HG02678 (cell line): Measurements from ENCODE around the gene MIB2.
"Not testable (repeated sequence)": the region's sequence is repeated elsewhere in the genome, so short reads cannot be mapped to it uniquely, and the experiment has no call there.

ENCODE experiments used
- ATAC-seq: cut with Tn5 transposase; IDR thresholded peaks from one replicate; pipeline ENCODE4 v1.9.1; 2021; ENCODE audit warnings: mild to moderate bottlenecking, moderate library complexity; ENCODE audit not compliant: unreplicated experiment

Gene MIB2

DNA sequence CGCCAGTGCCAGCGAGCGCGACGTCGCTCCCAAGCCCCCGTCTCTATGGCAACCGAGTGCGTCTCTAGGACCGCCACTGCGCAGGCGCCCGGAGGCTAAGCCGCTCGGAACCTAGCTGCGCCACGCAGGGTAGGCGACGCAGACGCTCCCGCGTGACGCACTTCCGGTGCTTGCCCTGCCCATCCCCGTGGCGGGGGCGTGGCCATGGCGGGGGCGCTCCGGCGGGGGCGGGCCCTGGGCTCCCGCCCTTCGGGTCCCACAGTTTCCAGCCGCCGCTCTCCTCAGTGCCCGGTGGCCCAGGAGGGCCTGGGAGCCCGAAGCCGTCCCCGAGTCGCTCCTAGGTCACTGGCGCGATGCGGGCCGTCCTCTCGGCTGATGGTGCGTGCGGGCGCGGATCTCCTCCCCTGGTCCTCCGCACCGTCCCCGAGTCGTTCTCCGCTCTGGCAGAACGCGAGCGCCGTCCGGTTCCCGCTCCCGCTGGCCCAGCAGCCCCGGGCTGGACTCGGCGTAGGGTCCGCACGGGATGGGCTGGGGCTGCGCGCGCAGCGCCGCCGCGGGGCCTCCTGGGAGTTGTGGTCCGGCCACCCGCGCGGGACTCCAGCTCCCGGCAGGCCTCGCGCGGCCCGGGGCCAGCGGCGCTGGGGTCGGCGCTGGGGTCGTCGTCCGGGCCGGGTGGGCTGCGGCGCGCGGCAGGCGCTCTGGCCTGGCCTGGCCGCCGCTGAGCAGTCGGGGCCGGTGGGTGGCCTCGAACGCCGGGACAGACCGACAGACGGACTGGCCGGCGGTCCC, at the start of gene MIB2:
Gene MIB2, plus strand, starts transcription at position 245 of the 789 bp plus-strand sequence. CDS start 7,953 bp downstream, outside the sequence.
- ATAC-seq: peak; percentile 79

DNA sequence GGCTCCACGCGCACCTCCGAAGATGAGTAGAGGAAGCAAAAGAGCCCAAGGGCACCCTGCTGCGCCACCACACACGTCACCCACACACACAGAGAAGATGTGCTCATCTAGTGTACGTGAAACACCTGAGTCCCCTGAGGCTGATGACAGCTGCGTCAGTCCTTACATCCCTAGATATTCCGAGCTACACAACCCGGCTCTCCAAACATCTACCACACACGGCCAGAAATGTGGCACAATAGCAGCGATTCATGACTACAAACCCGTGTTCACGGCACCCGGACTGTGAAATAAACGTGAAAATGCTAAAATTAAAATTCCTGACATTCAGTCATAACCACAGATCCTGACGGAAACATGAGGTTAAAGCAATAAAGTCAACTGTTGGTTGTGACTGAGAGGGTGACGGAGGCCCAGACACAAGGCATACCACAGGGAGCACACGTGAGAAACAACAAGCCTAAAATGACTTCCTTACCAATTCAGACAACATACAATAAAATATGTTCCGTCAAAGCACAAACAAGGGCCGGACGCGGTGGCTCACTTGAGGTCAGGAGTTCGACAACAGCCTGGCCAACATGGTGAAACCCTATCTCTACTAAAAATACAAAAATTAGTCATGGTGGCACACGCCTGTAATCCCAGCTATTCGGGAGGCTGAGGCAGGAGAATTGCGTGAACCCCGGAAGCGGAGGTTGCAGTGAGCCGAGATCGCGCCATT, 48.0 kb upstream of the MIB2 start:
- ATAC-seq: no peak

DNA sequence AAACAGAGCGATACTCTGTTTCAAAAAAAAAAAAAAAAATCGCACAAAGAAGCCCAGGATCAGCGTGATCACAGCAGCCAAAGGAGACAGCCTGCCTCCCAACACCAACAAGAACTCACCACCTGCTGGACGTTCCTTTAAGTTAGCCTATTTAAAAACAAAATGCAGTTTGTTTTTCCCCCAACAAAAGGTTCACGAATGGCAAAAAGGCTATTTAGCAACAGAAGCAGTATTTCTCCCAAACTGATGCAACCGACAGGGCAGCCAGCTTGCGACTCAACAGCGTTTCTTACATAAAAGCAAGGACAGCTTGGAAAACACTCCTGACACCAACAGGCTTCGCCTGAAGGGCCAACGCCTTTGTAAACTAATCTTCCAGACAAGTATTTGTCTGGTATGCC, 47.4 kb upstream of the MIB2 start:
- ATAC-seq: no peak

DNA sequence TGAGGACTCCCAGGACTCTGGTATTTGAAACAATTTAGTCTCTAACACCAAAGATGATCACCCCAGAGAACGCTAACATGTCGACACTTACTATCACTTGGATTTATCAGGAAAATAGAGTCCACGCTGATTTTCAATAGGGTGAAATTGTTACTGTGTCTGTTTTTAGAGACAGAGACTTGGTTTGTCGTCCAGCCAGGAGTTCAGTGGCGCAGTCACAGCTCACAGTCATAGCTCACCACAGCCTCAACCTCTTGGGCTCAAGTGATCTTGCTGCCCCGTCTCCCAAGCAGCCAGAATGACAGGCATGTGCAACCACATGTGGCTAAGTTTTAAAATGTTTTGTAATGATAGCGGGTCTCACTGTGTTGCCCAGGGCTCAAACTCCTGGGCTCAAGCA, 46.0 kb upstream of the MIB2 start:
- ATAC-seq: no peak

DNA sequence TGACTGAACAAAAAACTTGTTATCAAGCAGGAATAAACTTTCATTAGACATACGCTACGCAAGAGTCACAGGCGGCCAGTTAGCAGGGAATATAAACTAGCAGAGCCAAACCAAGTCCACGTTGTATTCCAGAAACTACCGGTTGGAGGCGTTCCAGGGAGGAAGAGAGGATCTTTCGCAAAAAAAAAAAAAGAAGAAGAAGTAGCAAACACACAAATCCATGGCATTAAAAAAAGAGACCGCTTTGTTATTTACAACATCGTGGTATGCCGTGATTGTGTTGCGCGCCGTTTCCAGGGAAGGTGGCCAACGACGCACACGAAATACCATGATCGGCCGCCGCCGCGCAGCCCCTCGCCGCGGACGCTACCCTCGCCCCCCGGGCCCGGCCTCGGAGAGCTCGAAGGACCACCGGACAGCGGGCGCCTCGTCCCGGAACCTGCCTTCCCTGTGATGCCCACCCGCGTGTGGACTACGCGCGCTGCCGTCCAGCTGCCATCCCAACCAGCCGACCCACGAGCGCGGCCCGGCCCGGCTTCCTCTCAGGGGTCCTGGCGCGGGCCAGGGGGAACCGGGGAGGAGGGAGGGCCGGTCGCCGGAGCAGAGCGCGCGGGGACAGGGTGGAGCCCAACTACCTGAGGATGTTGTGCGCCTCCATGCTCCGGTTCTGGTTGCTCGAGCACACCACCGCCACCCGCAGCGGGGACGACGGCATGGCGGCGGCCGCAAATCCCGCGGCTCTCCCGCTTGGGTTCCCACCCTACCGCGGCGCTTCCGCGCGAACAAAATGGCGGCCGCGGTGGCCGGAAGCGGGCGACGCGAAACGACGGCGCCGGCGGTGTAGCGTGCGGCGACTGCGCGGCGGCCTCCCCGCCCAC, 41.2 kb upstream of the MIB2 start:
- peak; percentile 80 for ATAC-seq

GRCh38 chr1:1574721-1575537, 40.4 kb upstream of the MIB2 start, which contains the start of gene SSU72:
SSU72 (minus strand) TSS chr1:1574863; CDS start chr1:1574557, 306 bp downstream.
- peak; percentile 81 for ATAC-seq

GRCh38 chr1:1577367-1578011, 37.8 kb upstream of the MIB2 start:
- ATAC-seq: no peak

DNA sequence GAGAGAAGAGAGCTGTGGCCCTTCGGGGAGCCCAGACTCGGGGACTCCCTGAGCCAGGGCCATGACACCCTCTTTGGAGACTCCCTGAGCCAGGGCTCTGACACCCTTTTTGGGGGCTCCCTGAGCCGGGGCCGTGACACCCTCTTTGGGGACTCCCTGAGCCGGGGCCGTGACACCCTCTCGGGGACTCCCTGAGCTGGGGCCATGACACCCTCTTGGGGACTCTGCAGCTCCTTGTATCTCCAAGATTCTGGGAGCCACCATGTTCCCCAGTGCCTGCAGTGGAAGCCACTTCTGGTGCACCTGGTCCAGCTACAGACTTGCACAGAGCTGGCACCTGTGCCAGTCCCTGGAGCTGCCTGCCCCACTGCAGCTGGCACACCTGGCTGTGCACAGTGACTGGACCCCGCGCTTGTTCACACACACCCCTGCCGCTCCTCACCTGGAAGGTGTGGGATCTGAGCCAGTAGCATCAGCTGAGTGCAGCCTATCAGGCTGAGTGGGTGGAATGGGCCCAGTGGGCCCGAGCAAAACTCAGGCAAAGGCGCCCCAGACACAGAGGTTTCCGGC, 36.8 kb upstream of the MIB2 start:
- no peak for ATAC-seq

- ATAC-seq: no peak
Observed at GRCh38 chr1:1582585-1583346, 32.5 kb upstream of the MIB2 start.

- no peak for ATAC-seq
Observed at GRCh38 chr1:1583347-1584010, 31.8 kb upstream of the MIB2 start.

DNA sequence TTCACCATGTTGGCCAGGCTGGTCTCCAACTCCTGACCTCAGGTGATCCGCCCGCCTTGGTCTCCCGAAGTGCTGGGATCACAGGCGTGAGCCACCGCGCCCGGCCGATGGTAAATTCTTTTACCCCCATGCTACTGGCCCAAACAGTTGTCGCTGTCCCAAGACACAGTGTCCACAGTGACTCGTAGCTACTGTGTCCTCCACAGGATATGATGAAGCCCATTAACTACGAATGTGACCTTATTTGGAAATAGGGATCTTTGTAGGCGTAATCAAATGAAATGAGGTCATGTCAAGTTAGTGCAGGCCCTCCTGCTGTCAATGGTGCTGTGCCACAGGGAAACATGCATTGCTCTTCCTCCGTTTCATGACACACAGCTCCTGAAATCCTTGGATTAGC, 23.8 kb upstream of the MIB2 start:
- no peak for ATAC-seq

- ATAC-seq: no peak
Observed at GRCh38 chr1:1593834-1594601, 21.3 kb upstream of the MIB2 start.

GRCh38 chr1:1594602-1595260, 20.6 kb upstream of the MIB2 start:
- ATAC-seq: no peak

GRCh38 chr1:1595341-1595740, 20.0 kb upstream of the MIB2 start:
- not testable (repeated sequence) for ATAC-seq

GRCh38 chr1:1596493-1597274, 18.6 kb upstream of the MIB2 start:
- no peak for ATAC-seq

DNA sequence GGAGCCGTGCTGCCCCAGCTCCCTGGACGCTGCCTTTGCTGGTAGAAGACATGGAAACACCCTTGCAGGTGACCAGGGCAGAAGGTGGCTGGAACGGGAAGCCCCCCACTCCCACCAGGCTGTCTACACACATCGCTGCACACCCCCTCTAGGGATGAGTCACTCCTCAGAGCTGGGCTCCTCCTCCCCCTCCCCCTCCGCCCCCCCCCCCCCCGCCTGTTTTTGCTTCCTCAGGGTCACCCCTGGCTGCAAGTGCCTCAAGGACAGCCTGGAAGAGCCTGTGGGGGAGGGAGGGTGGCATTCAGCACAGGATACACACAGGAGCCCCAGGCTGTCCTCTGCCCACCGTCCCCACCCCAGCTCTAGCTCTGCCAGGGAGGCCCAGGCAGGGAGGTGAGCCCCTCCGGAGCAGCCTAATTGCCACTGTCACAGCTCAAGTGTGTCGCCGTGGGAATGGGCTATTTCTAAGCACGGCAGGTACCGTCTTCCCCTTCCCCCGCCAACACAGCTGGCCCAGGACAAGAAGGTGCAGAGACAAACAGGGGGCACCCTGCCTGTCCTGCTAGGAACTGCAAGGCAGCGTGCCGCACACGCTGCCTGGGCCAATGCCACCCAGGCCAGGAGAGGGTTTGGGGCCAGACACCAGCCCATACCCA, 17.9 kb upstream of the MIB2 start:
- no peak for ATAC-seq
